DND-41 (cell line): Measurements from ENCODE around the gene MICU1.

Experiments used
- ATAC-seq: fragments of 200-7000 bp; cut with Tn5 transposase; 3 replicates; pipeline ENCODE4 v1.9.1; 2021; ENCODE audit warnings: low read depth; ENCODE audit not compliant: insufficient read depth
- DNase-seq: peaks from one replicate; pipeline ENCODE4 v3.0.0-alpha.2; 2020
- H2AFZ ChIP-seq: 2 replicates; pipeline ENCODE4 v1.6.0; 2012; ENCODE audit warnings: low read depth, low read length
- H3K27ac ChIP-seq: 2 replicates; pipeline ENCODE4 v1.5.1; 2012; ENCODE audit warnings: low read length, inconsistent platforms
- H3K27me3 ChIP-seq: fragments of 200-600 bp; sonication (generic); 2 replicates; pipeline ENCODE4 v1.6.0; 2012; ENCODE audit warnings: low read length, mild to moderate bottlenecking, inconsistent platforms; ENCODE audit not compliant: insufficient read depth, poor library complexity
- H3K36me3 ChIP-seq: 2 replicates; pipeline ENCODE4 v1.5.1; 2012; ENCODE audit warnings: low read length, inconsistent platforms; ENCODE audit not compliant: insufficient read depth
- H3K4me1 ChIP-seq: 2 replicates; pipeline ENCODE4 v1.5.1; 2012; ENCODE audit warnings: mild to moderate bottlenecking, low read length; ENCODE audit not compliant: insufficient read depth
- H3K4me2 ChIP-seq: 2 replicates; pipeline ENCODE4 v1.6.0; 2012; ENCODE audit warnings: mild to moderate bottlenecking, moderate library complexity, low read length, inconsistent platforms; ENCODE audit not compliant: insufficient read depth
- H3K4me3 ChIP-seq, 2 experiments: fragments of 200-600 bp in 1 of 2; shearing (Covaris generic) in 1 of 2; 2 replicates each; pipeline ENCODE4 v1.5.1; 2012 to 2016; ENCODE audit warnings: inconsistent platforms in 2 of 2, low read length in 2 of 2, mild to moderate bottlenecking in 2 of 2, low read depth in 1 of 2, moderate library complexity in 1 of 2
- H3K79me2 ChIP-seq: 2 replicates; pipeline ENCODE4 v1.6.0; 2012; ENCODE audit warnings: low read length, inconsistent platforms; ENCODE audit not compliant: insufficient read depth
- H3K9ac ChIP-seq: 2 replicates; pipeline ENCODE4 v1.6.0; 2012; ENCODE audit warnings: low read depth, mild to moderate bottlenecking, inconsistent platforms, low read length, moderate library complexity
- H3K9me3 ChIP-seq: 2 replicates; pipeline ENCODE4 v1.5.1; 2012; ENCODE audit warnings: low read length, moderate library complexity, mild to moderate bottlenecking, inconsistent platforms; ENCODE audit not compliant: insufficient read depth, severe bottlenecking
- H4K20me1 ChIP-seq: 2 replicates; pipeline ENCODE4 v1.6.0; 2012; ENCODE audit warnings: low read length; ENCODE audit not compliant: insufficient read depth
- EZH2 ChIP-seq: IDR thresholded peaks from 3 replicates; pipeline ENCODE4 v1.6.1; 2012; ENCODE audit warnings: borderline replicate concordance, low read depth, mild to moderate bottlenecking, moderate library complexity, low read length, inconsistent platforms; ENCODE audit not compliant: severe bottlenecking
- TF ChIP-seq, protein P1 (sequence below): IDR thresholded peaks from 2 replicates; pipeline ENCODE4 v1.5.1; 2012; ENCODE audit warnings: borderline replicate concordance, low read length, moderate library complexity, mild to moderate bottlenecking; ENCODE audit not compliant: poor library complexity, severe bottlenecking; ENCODE audit errors: extremely low read depth

MICU1 gene

GRCh38 chr10:72610466-72610865, 15.4 kb downstream of the MICU1 start:
- Histone ChIP-seq H3K79me2 (peaks cover 52% of the 10 kb centered on the region), H3K9ac (no peak overlapping the region), H3K4me1 (no peaks in the 10 kb centered on the region), H3K4me2 (no peak overlapping the region), H3K4me3 (no peak overlapping the region), H4K20me1 (peaks cover 3% of the 10 kb centered on the region; the same call in 1 of the 2 replicates), H3K27me3 (no peaks in the 10 kb centered on the region), H3K9me3 (no peaks in the 10 kb centered on the region), H3K36me3 (no peaks in the 10 kb centered on the region), H2AFZ (no peak overlapping the region), H3K27ac (no peak overlapping the region)
- ATAC-seq: no peak
- DNase-seq: no peak
- TF ChIP-seq, protein P1, sequence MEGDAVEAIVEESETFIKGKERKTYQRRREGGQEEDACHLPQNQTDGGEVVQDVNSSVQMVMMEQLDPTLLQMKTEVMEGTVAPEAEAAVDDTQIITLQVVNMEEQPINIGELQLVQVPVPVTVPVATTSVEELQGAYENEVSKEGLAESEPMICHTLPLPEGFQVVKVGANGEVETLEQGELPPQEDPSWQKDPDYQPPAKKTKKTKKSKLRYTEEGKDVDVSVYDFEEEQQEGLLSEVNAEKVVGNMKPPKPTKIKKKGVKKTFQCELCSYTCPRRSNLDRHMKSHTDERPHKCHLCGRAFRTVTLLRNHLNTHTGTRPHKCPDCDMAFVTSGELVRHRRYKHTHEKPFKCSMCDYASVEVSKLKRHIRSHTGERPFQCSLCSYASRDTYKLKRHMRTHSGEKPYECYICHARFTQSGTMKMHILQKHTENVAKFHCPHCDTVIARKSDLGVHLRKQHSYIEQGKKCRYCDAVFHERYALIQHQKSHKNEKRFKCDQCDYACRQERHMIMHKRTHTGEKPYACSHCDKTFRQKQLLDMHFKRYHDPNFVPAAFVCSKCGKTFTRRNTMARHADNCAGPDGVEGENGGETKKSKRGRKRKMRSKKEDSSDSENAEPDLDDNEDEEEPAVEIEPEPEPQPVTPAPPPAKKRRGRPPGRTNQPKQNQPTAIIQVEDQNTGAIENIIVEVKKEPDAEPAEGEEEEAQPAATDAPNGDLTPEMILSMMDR: no peak
- TF ChIP-seq EZH2: no peak

DNA sequence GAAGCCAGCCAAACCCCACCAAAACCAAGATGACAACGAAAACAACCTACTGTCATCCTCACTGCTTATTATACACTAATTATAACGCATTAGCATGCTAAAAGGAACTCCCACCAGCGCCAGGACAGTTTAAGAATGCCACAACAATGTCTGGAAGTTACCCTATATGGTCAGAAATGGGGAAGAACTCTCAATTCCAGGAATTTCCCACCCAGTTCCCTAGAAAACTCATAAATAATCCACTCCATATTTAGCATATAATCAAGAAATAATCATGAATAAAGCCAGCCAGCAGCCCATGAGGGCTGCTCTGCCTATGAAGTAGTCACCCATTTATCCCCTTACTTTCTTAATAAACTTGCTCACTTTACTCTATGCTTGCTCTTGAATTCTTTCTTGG, 20.8 kb downstream of the MICU1 start:
- H3K79me2 ChIP-seq: peaks cover 36% of the 10 kb centered on the region
- no peak for DNase-seq
- no peak overlapping the region for H2AFZ ChIP-seq
- no peaks in the 10 kb centered on the region for H3K36me3 ChIP-seq
- H3K4me2 ChIP-seq: no peak overlapping the region
- TF ChIP-seq, protein P1: no peak
- TF ChIP-seq EZH2: no peak
- no peak overlapping the region for H3K9ac ChIP-seq
- no peaks in the 10 kb centered on the region for H3K4me1 ChIP-seq
- no peak for ATAC-seq
- no peak overlapping the region for H3K4me3 ChIP-seq
- no peaks in the 10 kb centered on the region for H3K27me3 ChIP-seq
- no peaks in the 10 kb centered on the region for H3K9me3 ChIP-seq
- no peak overlapping the region for H3K27ac ChIP-seq
- no peaks in the 10 kb centered on the region for H4K20me1 ChIP-seq

GRCh38 chr10:72601144-72601543, 24.7 kb downstream of the MICU1 start:
- no peaks in the 10 kb centered on the region for H3K27me3 ChIP-seq
- H4K20me1 ChIP-seq: no peaks in the 10 kb centered on the region
- H2AFZ ChIP-seq: no peak overlapping the region
- ATAC-seq: no peak
- H3K27ac ChIP-seq: no peak overlapping the region
- TF ChIP-seq, protein P1: no peak
- TF ChIP-seq EZH2: no peak
- no peak for DNase-seq
- no peaks in the 10 kb centered on the region for H3K36me3 ChIP-seq
- no peak overlapping the region for H3K4me2 ChIP-seq
- no peaks in the 10 kb centered on the region for H3K4me1 ChIP-seq
- H3K9ac ChIP-seq: no peak overlapping the region
- H3K4me3 ChIP-seq: no peak overlapping the region
- H3K9me3 ChIP-seq: no peaks in the 10 kb centered on the region
- H3K79me2 ChIP-seq: peaks cover 30% of the 10 kb centered on the region
